Smooth muscle cell (in vitro differentiated cells): ENCODE data around the gene TBCD. TPM values are rescaled to one million over a fixed set of nuclear protein-coding genes. Genes with fewer than 3 reads are reported as not detected.
A peak's percentile ranks its signal among the peaks of the same experiment; 100 is the strongest.

ENCODE experiments used
- DNase-seq: peaks from one replicate; lab custom pipeline; 2025; ENCODE audit not compliant: unreplicated experiment; lab: John Stamatoyannopoulos, UW
- H2AFZ ChIP-seq: fragments of 200-600 bp; sonication (generic); 2 replicates; pipeline ENCODE4 v1.6.0; 2016; ENCODE audit warnings: antibody characterized with exemption, low read depth, mild to moderate bottlenecking
- H3F3A ChIP-seq: fragments of 200-600 bp; sonication (generic); 2 replicates; pipeline ENCODE4 v1.6.0; 2017; ENCODE audit warnings: antibody characterized with exemption, low read depth
- H3K27ac ChIP-seq: fragments of 200-600 bp; sonication (generic); 2 replicates; pipeline ENCODE4 v1.5.1; 2016; ENCODE audit warnings: low read depth, mild to moderate bottlenecking
- H3K27me3 ChIP-seq: fragments of 200-600 bp; sonication (generic); 2 replicates; pipeline ENCODE4 v1.6.1; 2016; ENCODE audit warnings: low read depth, mild to moderate bottlenecking
- H3K36me3 ChIP-seq: fragments of 200-600 bp; sonication (generic); 2 replicates; pipeline ENCODE4 v1.5.1; 2016; ENCODE audit warnings: low read depth
- H3K4me1 ChIP-seq: fragments of 200-600 bp; sonication (generic); 2 replicates; pipeline ENCODE4 v1.5.1; 2016; ENCODE audit warnings: low read depth
- H3K4me2 ChIP-seq: fragments of 200-600 bp; sonication (generic); 2 replicates; pipeline ENCODE4 v1.6.0; 2016; ENCODE audit warnings: mild to moderate bottlenecking
- H3K4me3 ChIP-seq: fragments of 200-600 bp; sonication (generic); 2 replicates; pipeline ENCODE4 v1.5.1; 2016; ENCODE audit warnings: mild to moderate bottlenecking
- H3K79me2 ChIP-seq: fragments of 200-600 bp; sonication (generic); 2 replicates; pipeline ENCODE4 v1.6.0; 2016; ENCODE audit warnings: low read depth, mild to moderate bottlenecking
- H3K9ac ChIP-seq: fragments of 200-600 bp; sonication (generic); 2 replicates; pipeline ENCODE4 v1.6.0; 2016; ENCODE audit warnings: low read depth
- H3K9me3 ChIP-seq: fragments of 200-600 bp; sonication (generic); replicated peaks from 2 replicates; pipeline ENCODE4 v1.5.1; 2016; ENCODE audit warnings: low read depth
- H4K20me1 ChIP-seq: fragments of 200-600 bp; sonication (generic); 2 replicates; pipeline ENCODE4 v1.6.0; 2016; ENCODE audit warnings: low read depth
- WGBS: methylation state at CpG from one replicate; pipeline ENCODE4 v1.1.7; 2016; ENCODE audit warnings: low lambda C conversion rate; 5-methylcytosine and 5-hydroxymethylcytosine counted together
- polyA plus RNA-seq: library from polyadenylated mRNA; unstranded; fragments of >200 nt; fragmentation: Nextera tagmentation; extraction: Ambion mirVana; gene quantifications from 2 replicates; pipeline ENCODE4 v1.2.1, GENCODE V29; 2016
- total RNA-seq: library from RNA; depleted of rRNA; stranded (reverse); fragments of >200 nt; gene quantifications from 2 replicates; pipeline ENCODE4 v1.2.3, GENCODE V29; 2014
- TF ChIP-seq, protein P1 (sequence below): fragments of 200-600 bp; sonication (generic); IDR thresholded peaks from 2 replicates; pipeline ENCODE4 v1.5.1; 2017; ENCODE audit warnings: borderline replicate concordance, mild to moderate bottlenecking, antibody characterized with exemption; ENCODE audit not compliant: insufficient read depth, poor library complexity, severe bottlenecking

The TBCD gene
- total and polyA plus RNA-seq, 2 experiments from 2014 or later, result 29.1 to 38.8 TPM

DNA sequence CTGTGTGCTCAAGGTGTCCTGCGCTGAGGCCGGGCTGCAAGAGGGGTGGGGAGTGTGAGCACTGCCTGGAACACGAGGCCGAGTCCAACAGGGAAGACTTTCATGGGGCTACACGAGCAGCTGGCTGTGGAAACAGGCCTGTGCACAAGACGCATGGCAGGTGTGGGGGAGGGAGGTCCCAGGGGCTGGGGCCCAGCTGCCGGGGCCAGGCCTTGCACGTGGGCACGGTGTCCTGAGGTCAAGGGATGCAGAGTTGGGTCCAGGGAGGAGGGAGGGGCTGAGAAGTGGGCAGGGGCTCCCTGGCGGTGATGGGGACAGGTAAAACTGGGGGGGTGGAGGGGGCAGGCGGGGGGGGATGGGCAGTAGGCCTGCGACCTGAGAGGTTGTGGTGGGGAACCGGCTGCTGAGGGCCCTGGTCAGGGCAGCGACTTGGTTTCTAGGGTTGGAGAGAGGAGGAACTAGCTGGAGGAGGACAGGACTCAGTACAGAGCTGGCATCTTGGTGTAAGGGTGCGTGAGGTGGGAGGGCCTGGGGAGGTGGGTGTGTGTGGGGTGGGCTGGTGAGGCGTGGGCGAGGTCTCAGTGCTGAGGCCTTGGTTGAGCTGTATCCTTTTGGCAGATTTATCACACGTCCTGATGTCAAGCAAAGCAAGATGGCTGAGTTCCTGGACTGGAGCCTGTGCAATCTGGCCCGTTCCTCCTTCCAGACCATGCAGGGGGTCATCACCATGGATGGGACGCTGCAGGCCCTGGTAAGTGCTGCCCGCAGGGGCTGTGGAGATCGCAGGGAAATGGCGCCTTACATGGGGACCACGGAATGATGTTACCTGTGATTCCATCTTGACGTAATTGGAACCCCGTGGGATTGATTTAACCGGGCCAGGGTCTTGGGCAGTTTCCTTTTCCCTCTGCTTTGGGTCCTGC lies 29.4 kb downstream of the TBCD start:
- Histone ChIP-seq H3F3A (no peaks in the 10 kb centered on the region), H3K27ac (no peak overlapping the region), H3K4me2 (no peak overlapping the region), H3K4me3 (no peak overlapping the region), H3K9me3 (no peaks in the 10 kb centered on the region), H3K4me1 (no peaks in the 10 kb centered on the region), H3K9ac (no peak overlapping the region), H3K36me3 (no peaks in the 10 kb centered on the region), H3K79me2 (no peaks in the 10 kb centered on the region), H2AFZ (no peak overlapping the region), H3K27me3 (no peaks in the 10 kb centered on the region), H4K20me1 (no peaks in the 10 kb centered on the region)
- TF ChIP-seq, protein P1, sequence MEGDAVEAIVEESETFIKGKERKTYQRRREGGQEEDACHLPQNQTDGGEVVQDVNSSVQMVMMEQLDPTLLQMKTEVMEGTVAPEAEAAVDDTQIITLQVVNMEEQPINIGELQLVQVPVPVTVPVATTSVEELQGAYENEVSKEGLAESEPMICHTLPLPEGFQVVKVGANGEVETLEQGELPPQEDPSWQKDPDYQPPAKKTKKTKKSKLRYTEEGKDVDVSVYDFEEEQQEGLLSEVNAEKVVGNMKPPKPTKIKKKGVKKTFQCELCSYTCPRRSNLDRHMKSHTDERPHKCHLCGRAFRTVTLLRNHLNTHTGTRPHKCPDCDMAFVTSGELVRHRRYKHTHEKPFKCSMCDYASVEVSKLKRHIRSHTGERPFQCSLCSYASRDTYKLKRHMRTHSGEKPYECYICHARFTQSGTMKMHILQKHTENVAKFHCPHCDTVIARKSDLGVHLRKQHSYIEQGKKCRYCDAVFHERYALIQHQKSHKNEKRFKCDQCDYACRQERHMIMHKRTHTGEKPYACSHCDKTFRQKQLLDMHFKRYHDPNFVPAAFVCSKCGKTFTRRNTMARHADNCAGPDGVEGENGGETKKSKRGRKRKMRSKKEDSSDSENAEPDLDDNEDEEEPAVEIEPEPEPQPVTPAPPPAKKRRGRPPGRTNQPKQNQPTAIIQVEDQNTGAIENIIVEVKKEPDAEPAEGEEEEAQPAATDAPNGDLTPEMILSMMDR, result no peak
- DNase-seq, result no peak
- 90% methylated on average over 20 of the region's 27 CpGs for WGBS

DNA sequence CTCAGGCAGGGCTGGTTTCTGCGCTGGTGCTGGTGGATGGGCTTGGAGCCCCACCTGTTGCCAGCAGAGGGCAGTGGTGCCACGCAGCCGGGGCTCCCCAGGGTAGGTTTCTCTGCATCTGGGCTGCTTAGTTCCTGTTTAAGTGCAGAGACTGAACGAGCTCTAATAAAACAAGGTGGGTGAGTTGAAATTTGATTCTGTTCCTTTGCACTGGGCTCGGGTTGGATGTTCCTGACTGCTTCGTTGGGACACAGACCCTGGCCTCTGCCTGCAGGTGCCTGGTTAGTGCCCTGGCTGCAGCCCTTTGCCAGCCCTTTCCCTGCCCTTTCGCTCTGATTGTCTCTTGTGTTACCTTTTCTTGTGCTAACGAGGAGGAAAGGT lies 30.0 kb downstream of the TBCD start:
- Histone ChIP-seq H3K4me1 (no peaks in the 10 kb centered on the region), H2AFZ (no peak overlapping the region), H3K9me3 (no peaks in the 10 kb centered on the region), H3K79me2 (no peaks in the 10 kb centered on the region), H3K9ac (no peak overlapping the region), H3K27ac (no peak overlapping the region), H3F3A (no peaks in the 10 kb centered on the region), H3K4me3 (no peak overlapping the region), H3K4me2 (no peak overlapping the region), H3K36me3 (no peaks in the 10 kb centered on the region), H3K27me3 (no peaks in the 10 kb centered on the region), H4K20me1 (no peaks in the 10 kb centered on the region)
- DNase-seq, result peak; percentile 56
- TF ChIP-seq, protein P1, result peak; percentile 97
- 35% methylated on average over 8 of the region's 8 CpGs for WGBS

DNA sequence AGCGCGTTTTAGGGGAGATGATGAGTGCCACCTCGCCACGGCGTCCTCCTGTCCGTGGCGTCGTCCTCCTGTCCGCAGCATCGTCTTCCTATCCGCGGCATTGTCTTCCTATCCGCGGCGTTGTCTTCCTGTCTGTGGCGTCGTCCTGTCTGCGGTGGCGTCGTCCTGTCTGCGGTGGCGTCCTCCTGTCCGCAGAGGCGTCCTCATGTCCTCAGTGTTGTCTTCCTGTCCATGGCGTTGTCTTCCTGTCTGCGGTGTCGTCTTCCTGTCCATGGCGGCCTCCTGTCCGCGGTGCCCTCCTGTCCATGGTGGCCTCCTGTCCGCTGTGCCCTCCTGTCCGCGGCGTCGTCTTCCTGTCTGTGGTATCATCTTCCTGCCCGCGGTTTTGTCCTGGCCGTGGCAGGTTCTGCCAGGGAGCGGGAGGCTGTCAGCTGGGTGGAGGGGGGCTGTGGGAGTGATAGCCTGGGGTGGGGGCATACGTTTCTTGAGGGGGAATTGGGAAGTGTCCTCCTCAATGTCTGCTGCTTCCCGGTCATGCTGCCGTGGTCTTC lies 30.9 kb downstream of the TBCD start:
- Histone ChIP-seq H2AFZ (no peak overlapping the region), H3K9me3 (no peaks in the 10 kb centered on the region), H3K27me3 (no peaks in the 10 kb centered on the region), H3K27ac (no peak overlapping the region), H3K9ac (no peak overlapping the region), H3K4me3 (no peak overlapping the region), H3K79me2 (no peaks in the 10 kb centered on the region), H3K36me3 (no peaks in the 10 kb centered on the region), H4K20me1 (no peaks in the 10 kb centered on the region), H3K4me2 (no peak overlapping the region), H3F3A (no peaks in the 10 kb centered on the region), H3K4me1 (no peaks in the 10 kb centered on the region)
- TF ChIP-seq, protein P1, result no peak
- DNase-seq, result no peak
- 99% methylated on average over 42 of the region's 42 CpGs for WGBS
